SK-N-SH treated with all-trans-retinoic acid at 6 μM for 48 hours (cell line): ENCODE measurements around the gene SERTAD1.
"Not testable (repeated sequence)": the region's sequence is repeated elsewhere in the genome, so short reads cannot be mapped to it uniquely, and the experiment has no call there.

Source experiments
- ATAC-seq: fragments of 200-7000 bp; cut with Tn5 transposase; 3 replicates; pipeline ENCODE4 v1.9.1; 2020; ENCODE audit warnings: mild to moderate bottlenecking, moderate library complexity
- ARNTL ChIP-seq: fragments of 450-650 bp; formaldehyde crosslinking; IDR thresholded peaks from 2 replicates; pipeline ENCODE4 v1.5.0; 2020; ENCODE audit warnings: low read depth, mild to moderate bottlenecking, moderate library complexity, borderline replicate concordance
- BACH2 ChIP-seq: fragments of 250-450 bp; sonication (Bioruptor Pico); IDR thresholded peaks from 2 replicates; pipeline ENCODE4 v1.9.0; 2021; ENCODE audit warnings: mild to moderate bottlenecking, borderline replicate concordance
- CSDC2 ChIP-seq: fragments of 250-450 bp; sonication (Bioruptor Pico); IDR thresholded peaks from 2 replicates; pipeline ENCODE4 v1.5.0; 2020; ENCODE audit warnings: mild to moderate bottlenecking, moderate library complexity
- ESRRG ChIP-seq: fragments of 250-450 bp; sonication (Bioruptor Pico); IDR thresholded peaks from 2 replicates; pipeline ENCODE4 v1.6.1; 2021; ENCODE audit warnings: mild to moderate bottlenecking
- GLIS3 ChIP-seq: fragments of 250-450 bp; sonication (Bioruptor Pico); IDR thresholded peaks from 2 replicates; pipeline ENCODE4 v1.5.0; 2020; ENCODE audit warnings: mild to moderate bottlenecking, moderate library complexity
- OSR1 ChIP-seq: fragments of 250-450 bp; sonication (Bioruptor Pico); IDR thresholded peaks from 2 replicates; pipeline ENCODE4 v1.8.0; 2022; ENCODE audit warnings: moderate library complexity, mild to moderate bottlenecking, inconsistent platforms
- PATZ1 ChIP-seq: fragments of 250-450 bp; sonication (Bioruptor Pico); IDR thresholded peaks from 2 replicates; pipeline ENCODE4 v1.8.0; 2020; ENCODE audit warnings: mild to moderate bottlenecking, moderate library complexity, borderline replicate concordance
- PPARA ChIP-seq: fragments of 250-450 bp; sonication (Bioruptor Pico); IDR thresholded peaks from 2 replicates; pipeline ENCODE4 v1.5.0; 2020; ENCODE audit warnings: mild to moderate bottlenecking, borderline replicate concordance
- RARB ChIP-seq: fragments of 250-450 bp; sonication (Bioruptor Pico); IDR thresholded peaks from 2 replicates; pipeline ENCODE4 v1.8.0; 2021; ENCODE audit warnings: mild to moderate bottlenecking, moderate library complexity
- TCF4 ChIP-seq: fragments of 250-450 bp; sonication (Bioruptor Pico); IDR thresholded peaks from 2 replicates; pipeline ENCODE4 v1.8.0; 2021; ENCODE audit warnings: mild to moderate bottlenecking, moderate library complexity, borderline replicate concordance
- ZC3H10 ChIP-seq: fragments of 250-450 bp; sonication (Bioruptor Pico); IDR thresholded peaks from 2 replicates; pipeline ENCODE4 v1.5.1; 2021; ENCODE audit warnings: mild to moderate bottlenecking, moderate library complexity
- ZFP30 ChIP-seq: fragments of 450-650 bp; formaldehyde crosslinking; IDR thresholded peaks from 2 replicates; pipeline ENCODE4 v1.5.0; 2022; ENCODE audit warnings: mild to moderate bottlenecking, moderate library complexity
- ZNF565 ChIP-seq: fragments of 450-650 bp; formaldehyde crosslinking; conservative IDR thresholded peaks from 2 replicates; pipeline ENCODE4 v1.5.0; 2020; ENCODE audit warnings: low read depth, mild to moderate bottlenecking, moderate library complexity
- ZNF8 ChIP-seq: fragments of 450-650 bp; formaldehyde crosslinking; IDR thresholded peaks from 2 replicates; pipeline ENCODE4 v1.5.0; 2020; ENCODE audit warnings: mild to moderate bottlenecking, moderate library complexity
- TF ChIP-seq, protein P1 (sequence below): fragments of 250-450 bp; sonication (Bioruptor Pico); IDR thresholded peaks from 2 replicates; pipeline ENCODE4 v1.5.0; 2020; ENCODE audit warnings: mild to moderate bottlenecking, moderate library complexity
- TF ChIP-seq, protein P2 (sequence below): fragments of 250-450 bp; sonication (Bioruptor Pico); IDR thresholded peaks from 2 replicates; pipeline ENCODE4 v1.8.0; 2021; ENCODE audit warnings: low read depth, mild to moderate bottlenecking, moderate library complexity, borderline replicate concordance

SERTAD1 gene

GRCh38 chr19:40410030-40410389 is 15.8 kb downstream of the SERTAD1 start:
- TF ChIP-seq ZNF8 (CRISPR knock-in tag) (no peak), ZFP30 (no peak), GLIS3 (CRISPR knock-in tag) (no peak), BACH2 (no peak), ZC3H10 (no peak), OSR1 (CRISPR knock-in tag) (no peak), PATZ1 (no peak), CSDC2 (CRISPR knock-in tag) (no peak), ARNTL (no peak), PPARA (CRISPR knock-in tag) (no peak), ESRRG (no peak), ZNF565 (CRISPR knock-in tag) (no peak)
- TF ChIP-seq, protein P1, sequence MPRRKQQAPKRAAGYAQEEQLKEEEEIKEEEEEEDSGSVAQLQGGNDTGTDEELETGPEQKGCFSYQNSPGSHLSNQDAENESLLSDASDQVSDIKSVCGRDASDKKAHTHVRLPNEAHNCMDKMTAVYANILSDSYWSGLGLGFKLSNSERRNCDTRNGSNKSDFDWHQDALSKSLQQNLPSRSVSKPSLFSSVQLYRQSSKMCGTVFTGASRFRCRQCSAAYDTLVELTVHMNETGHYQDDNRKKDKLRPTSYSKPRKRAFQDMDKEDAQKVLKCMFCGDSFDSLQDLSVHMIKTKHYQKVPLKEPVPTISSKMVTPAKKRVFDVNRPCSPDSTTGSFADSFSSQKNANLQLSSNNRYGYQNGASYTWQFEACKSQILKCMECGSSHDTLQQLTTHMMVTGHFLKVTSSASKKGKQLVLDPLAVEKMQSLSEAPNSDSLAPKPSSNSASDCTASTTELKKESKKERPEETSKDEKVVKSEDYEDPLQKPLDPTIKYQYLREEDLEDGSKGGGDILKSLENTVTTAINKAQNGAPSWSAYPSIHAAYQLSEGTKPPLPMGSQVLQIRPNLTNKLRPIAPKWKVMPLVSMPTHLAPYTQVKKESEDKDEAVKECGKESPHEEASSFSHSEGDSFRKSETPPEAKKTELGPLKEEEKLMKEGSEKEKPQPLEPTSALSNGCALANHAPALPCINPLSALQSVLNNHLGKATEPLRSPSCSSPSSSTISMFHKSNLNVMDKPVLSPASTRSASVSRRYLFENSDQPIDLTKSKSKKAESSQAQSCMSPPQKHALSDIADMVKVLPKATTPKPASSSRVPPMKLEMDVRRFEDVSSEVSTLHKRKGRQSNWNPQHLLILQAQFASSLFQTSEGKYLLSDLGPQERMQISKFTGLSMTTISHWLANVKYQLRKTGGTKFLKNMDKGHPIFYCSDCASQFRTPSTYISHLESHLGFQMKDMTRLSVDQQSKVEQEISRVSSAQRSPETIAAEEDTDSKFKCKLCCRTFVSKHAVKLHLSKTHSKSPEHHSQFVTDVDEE (CRISPR knock-in tag) = no peak
- ATAC-seq = no peak

- ATAC-seq = not testable (repeated sequence)
Measured at GRCh38 chr19:40408598-40408925, 17.2 kb downstream of the SERTAD1 start.

DNA sequence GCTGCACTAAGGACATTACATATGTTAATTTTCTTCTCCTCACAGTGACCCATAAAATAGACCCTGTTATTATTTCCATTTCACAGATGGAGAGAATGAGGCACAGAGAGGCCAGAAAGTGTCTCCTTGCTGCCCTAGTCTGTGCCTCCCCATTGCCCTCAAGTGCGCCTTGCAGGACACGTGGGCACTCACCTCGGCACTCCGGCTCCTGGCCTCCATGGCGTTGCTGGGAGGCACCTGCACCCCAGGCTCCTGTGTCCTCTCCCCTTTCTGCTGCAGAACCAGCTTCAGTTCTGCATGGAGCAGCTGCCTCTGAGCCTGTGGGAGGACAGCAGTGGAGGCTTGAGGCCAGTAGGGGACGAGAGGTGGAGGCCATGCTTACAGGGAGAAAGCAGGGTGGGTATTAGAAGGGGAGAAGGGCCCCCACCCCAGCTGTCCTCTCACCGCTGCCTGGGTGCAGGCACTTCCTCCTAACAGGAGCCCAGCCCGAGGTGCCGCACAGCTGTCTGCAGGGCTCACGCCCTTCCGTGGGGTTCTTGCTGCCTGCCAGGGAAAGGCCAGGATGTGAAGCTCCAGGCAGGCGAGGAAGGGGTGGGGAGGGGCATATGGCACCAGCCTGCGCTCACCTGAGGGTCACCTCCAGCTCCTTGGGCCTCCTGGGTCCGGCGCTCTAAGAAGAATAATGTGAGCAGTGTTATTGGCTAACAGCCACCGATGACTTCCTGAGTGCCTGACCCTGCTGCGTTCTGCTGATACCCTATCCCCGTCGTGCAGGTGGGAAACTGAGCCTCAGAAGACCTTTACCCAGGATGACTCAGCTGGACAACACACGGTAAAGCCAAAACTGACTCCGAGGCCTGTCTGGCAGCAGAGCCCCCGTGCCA is 17.8 kb downstream of the SERTAD1 start:
- no peak for ATAC-seq
- TF ChIP-seq BACH2 = no peak
- TF ChIP-seq ZNF8 (CRISPR knock-in tag) = no peak
- TF ChIP-seq, protein P1 (CRISPR knock-in tag) = no peak
- no peak for TF ChIP-seq PATZ1
- TF ChIP-seq ARNTL = no peak
- no peak for TF ChIP-seq RARB (CRISPR knock-in tag)
- TF ChIP-seq, protein P2, sequence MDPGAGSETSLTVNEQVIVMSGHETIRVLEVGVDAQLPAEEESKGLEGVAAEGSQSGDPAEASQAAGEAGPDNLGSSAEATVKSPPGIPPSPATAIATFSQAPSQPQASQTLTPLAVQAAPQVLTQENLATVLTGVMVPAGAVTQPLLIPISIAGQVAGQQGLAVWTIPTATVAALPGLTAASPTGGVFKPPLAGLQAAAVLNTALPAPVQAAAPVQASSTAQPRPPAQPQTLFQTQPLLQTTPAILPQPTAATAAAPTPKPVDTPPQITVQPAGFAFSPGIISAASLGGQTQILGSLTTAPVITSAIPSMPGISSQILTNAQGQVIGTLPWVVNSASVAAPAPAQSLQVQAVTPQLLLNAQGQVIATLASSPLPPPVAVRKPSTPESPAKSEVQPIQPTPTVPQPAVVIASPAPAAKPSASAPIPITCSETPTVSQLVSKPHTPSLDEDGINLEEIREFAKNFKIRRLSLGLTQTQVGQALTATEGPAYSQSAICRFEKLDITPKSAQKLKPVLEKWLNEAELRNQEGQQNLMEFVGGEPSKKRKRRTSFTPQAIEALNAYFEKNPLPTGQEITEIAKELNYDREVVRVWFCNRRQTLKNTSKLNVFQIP (CRISPR knock-in tag) = no peak
- no peak for TF ChIP-seq ZFP30
- TF ChIP-seq OSR1 (CRISPR knock-in tag) = no peak
- no peak for TF ChIP-seq TCF4 (CRISPR knock-in tag)
- no peak for TF ChIP-seq PPARA (CRISPR knock-in tag)
